Mesenteric fat pad (tissue), 1 donor: ENCODE measurements around the gene CDK2AP2. TPM values are rescaled to one million over a fixed set of nuclear protein-coding genes. Genes with fewer than 3 reads are reported as not detected.
A peak's percentile ranks its signal among the peaks of the same experiment; 100 is the strongest.
"Not testable (repeated sequence)": the region's sequence is repeated elsewhere in the genome, so short reads cannot be mapped to it uniquely, and the experiment has no call there.

Experiments
- DNase-seq: peaks from one replicate; pipeline ENCODE4 v3.0.0-alpha.2; 2020; ENCODE audit warnings: low spot score
- long read RNA-seq: library from polyadenylated mRNA; unstranded; transcript quantifications from one replicate; pipeline ENCODE4 v2.0.0, GENCODE V29; 2020
- total RNA-seq: library from RNA; stranded (reverse); fragmentation: NEBNext Ultra II Directional; extraction: Animal tissue kit (Norgen Biotek cat#: 25700); gene quantifications from one replicate; pipeline ENCODE4 v1.2.1, GENCODE V29; 2021
- donor health status: DM: yes; HTN: yes; CAD: no.

The CDK2AP2 gene, protein sequence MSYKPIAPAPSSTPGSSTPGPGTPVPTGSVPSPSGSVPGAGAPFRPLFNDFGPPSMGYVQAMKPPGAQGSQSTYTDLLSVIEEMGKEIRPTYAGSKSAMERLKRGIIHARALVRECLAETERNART
- 59.6 TPM for total RNA-seq
- long read RNA-seq, transcript CDK2AP2-201 (4 exons, 1,378 nt) = major isoform, 119 of 154 reads
- long read RNA-seq, transcript CDK2AP2-202 (3 exons, 1,692 nt) = minor isoform, 8 of 154 reads
- long read RNA-seq, transcript CDK2AP2-203 (2 exons, 772 nt) = minor isoform, 6 of 154 reads
- long read RNA-seq, transcript CDK2AP2-204 (4 exons, 923 nt) = minor isoform, 12 of 154 reads
- long read RNA-seq, partial matches to known transcripts = 2 of 154 reads
- long read RNA-seq, other reads (novel, unspliced or antisense) = 6 of 154 reads

DNA sequence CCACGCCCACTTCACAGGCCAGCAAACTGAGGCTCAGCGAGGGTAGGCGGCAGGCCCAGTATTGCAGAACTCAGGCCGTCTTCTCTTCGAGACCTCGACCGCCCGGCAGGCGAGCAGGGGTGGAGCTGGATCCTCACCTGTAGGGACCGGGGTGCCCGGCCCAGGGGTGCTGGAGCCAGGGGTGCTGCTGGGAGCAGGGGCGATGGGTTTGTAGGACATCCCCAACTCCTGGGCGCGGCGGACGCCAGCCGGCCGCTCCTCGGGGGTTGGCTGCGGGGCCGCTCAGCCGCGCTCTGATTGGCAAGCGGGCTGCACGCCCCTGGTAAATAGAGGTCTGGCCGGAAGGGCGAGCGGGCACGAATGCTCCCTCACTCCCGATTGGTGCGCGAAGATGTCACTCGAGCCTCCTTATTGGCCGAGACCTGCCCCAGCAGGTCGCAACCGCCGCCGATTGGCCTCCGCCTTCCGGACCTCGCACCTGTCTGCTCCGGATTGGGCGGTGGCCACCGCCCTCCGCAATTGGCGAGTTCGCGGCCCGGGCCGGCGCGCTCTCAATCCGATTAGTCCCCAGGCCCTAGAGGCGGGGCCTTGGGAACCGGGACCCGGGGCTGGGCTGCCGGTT lies at the start of gene CDK2AP2:
Gene CDK2AP2, minus strand, starts transcription at position 299 of the 622 bp plus-strand sequence. Its CDS starts 80 bp downstream, at position 219.
- peak; percentile 100 for DNase-seq

DNA sequence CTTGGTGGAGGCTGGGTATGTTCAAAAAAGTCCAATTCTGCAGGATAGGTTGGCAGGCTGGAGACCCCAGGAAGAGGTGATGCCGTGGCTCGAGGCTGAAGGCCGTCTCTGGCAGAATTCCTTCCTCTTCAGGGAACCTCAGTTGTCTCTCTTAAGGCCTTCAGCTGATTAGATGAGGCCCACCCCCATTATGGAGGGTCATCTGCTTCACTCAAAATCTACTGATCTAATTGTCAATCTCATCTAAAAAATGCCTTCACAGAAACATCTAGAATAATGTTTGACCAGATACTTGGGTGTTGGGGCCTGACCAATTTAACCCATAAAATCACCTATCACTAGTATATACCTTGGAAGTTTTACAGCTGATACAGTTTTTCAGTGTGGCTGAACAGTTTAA lies 48.3 kb upstream of the CDK2AP2 start:
- no peak for DNase-seq

GRCh38 chr11:67551697-67552096 lies 43.7 kb upstream of the CDK2AP2 start:
- DNase-seq = not testable (repeated sequence)

DNA sequence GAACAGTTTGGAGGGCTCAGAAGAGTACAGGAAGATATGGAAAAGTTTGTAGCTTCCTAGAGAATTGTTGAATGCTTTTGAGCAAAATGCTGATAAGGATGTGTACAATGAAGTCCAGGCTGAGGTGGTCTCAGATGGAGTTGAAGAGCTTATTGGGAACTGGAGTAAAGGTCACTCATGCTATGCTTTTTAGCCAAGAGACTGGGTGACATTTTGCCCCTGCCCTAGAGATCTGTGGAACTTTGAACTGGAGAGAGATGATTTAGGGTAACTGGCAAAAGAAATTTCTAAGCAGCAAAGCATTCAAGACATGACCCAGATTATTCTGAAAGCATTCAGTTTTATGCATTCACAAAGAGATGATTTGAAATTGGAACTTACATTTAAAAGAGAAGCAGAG lies 43.2 kb upstream of the CDK2AP2 start:
- DNase-seq = no peak

DNA sequence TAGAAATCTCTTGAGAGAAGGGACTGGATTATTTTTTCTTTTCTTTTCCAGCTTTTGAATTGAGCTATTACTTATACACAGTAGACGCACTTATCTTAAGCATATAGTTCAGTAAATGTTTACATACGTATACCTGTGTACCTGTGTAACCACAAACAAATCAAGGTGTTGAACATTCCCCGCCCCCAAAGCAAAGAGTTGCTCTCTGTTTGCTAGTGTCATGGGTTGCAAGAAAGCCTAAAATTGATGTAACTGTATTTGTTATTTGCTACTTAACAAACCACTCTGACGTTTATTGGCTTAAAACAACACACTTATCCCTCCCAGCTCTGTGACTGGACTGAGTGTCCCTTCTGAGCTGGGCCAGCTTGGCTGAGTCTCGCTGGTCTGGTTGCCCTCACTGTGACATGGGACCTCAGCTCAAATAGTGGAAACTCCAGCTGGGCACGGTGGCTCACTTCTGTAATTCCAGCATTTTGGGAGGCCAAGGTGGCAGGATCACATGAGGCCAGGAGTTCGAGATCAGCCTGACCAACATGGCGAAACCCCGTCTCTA lies 40.7 kb upstream of the CDK2AP2 start:
- no peak for DNase-seq

DNA sequence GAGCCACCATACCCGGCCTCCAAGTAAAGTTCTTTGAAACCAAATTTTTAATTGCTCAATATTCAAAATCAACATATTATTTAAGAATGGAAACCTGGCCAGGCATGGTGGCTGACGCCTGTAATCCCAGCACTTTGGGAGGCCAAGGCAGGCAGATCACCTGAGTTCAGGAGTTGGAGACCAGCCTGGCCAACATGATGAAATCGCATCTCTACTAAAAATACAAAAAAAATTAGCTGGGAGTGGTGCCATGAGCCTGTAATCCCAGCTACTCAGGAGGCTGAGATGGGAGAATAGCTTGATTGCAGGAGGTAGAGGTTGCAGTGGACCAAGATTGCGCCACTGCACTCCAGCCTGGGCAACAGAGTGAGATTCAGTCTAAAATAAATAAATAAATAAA lies 40.1 kb upstream of the CDK2AP2 start:
- not testable (repeated sequence) for DNase-seq

DNA sequence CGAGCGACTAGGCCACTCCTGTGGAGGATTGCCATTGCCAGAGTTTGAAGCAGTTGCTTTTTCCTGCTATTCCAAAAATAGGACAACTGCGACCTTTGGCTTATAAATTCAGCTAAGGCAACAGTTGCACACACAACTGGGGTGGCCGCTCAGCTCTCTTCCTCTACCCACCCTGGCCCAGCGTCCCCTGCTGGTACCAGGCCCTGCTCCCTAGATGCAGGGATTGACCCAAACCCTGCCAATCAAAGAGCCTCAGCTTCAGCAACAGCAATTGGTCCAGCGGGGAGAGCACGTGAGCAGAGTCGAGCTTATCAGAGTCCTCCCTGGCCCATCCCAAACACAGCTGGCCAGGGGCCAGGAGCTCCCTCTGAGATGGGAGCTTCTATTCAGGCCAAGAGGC lies 37.3 kb upstream of the CDK2AP2 start:
- DNase-seq = no peak

GRCh38 chr11:67544616-67545242 lies 36.8 kb upstream of the CDK2AP2 start:
- no peak for DNase-seq

- no peak for DNase-seq
Observed at GRCh38 chr11:67543585-67543984, 35.6 kb upstream of the CDK2AP2 start.

DNA sequence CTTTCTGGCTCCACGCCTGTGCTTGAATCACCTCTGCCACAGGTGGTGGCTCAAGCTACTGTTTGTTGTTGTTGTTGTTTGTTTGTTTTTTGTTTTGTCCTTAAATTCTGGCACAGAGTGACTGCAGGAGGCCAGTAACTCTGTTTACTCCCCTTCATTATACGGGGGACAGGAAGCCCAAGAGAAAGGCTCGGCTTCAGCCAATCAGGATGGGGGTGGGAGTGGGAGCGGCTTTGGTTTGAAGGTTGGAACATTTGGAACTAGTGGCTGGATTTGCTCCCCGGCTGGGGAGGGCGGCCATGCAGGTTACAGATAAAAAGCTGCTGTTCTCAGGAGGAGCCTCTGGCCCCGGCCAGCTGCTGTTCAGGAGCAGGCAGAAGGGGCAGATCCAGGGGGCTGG lies 35.0 kb upstream of the CDK2AP2 start:
- no peak for DNase-seq

DNA sequence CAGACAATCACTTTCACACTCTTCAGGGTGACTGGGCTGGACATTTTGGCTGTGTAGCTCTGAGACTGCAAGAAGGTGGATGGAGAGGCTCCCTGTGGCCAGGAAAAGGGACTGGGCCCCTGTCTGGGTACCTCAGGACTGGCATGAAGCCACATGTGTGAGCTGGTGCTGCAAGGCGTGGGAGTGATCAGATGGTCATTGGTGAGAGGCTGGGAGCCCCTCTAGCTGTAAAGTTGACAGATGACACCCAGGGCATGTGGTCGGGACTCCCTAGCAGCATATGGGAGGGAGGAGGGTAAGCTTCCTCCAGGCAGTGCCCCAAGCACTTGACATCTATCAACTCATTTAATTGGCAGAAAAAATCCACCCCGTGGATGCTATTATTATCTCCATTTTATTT lies 34.2 kb upstream of the CDK2AP2 start:
- DNase-seq = no peak

DNA sequence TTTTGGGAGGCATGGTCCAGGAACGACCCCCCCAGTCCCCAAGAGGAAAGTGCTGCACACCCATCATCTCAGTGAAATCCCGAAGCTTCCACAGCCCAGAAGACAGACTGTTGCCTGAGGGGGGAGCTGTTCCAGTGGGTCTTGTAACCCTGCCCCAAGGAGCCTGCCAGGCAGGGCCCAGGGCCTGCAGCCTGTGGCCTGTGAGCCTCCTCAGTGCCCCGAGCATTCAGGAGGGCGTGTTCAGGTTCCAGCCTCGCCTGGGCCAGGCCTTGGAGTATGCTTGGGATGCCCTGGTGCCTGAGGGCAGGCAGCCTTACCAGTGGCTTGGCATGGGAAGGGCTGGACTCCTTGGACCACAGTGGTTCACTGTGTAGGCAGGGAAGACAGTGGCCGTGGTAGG lies 33.2 kb upstream of the CDK2AP2 start:
- DNase-seq = no peak

GRCh38 chr11:67539550-67539949 lies 31.6 kb upstream of the CDK2AP2 start:
- no peak for DNase-seq

GRCh38 chr11:67538823-67539505 lies 31.0 kb upstream of the CDK2AP2 start:
- no peak for DNase-seq

DNA sequence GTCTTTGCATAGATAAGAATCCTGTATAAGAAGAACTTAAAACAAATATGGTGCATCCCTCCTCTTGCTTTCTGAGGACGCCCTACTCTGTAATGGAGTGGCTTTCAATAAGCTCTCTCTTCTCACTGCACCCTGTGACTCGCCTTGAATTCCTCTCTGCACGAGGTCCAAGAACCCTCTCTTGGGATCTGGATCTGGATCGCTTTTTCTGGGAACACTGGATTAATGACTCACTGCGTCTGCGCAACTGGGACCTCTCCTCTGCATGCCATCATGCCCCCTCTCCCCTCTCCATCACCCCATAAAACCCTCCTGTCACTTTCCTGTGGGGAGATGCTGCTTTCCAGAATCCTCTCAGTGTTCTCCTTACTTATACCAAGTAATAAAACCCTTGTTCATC lies 30.3 kb upstream of the CDK2AP2 start:
- no peak for DNase-seq

DNA sequence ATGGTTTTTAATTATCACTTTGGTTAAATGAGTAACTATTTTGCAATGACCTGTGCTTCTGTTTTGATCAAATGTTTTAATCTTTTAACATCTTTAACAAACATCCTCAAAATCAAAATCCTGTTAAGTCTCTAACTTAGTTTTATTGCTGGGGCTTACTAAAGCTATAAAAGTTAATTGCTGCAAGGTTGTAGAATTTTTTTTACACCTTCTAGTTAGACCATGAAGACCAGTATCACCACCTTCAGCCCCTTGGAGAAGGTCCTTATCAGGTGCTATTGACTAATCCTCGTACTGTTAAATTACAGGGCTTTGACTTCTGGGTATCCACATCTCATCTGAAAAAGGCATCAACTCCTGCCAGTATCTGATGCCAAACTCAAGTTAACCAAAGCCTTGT lies 27.6 kb upstream of the CDK2AP2 start:
- DNase-seq = no peak

GRCh38 chr11:67534070-67534679 lies 26.2 kb upstream of the CDK2AP2 start:
- no peak for DNase-seq

GRCh38 chr11:67532889-67533288 lies 24.9 kb upstream of the CDK2AP2 start:
- no peak for DNase-seq

DNA sequence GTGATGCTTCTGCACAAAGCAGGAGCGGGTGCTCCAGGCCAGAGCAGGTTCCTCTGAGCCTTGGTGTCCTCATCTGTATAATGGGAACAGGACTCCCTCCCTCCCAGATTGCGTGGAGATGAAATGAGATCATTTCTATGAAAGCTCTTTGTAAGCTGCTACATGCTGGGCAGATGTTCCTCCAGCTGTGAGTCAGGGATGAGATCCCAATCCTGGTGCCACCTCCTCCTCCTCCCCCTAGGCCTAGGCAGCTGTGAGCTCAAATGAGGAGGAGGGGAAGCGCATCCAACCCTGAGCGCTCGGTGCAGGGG lies 22.3 kb upstream of the CDK2AP2 start:
- no peak for DNase-seq

DNA sequence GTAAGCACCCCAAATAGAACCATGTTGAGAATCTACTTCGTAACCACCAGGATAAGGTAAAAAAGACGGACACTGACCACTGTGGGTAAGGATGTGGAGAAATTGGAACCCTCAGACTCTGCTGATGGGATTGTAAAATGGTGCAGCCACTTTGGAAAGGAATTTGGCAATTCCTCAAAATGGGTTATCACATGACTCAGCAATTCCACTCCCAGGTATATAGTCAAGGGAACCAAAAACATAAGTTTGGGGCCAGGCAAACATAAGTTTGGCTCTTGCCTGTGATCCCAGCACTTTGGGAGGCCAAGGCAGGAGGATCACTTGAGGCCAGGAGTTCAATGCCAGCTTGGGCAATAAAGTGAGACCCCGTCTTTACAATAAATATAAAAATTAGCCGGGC lies 20.4 kb upstream of the CDK2AP2 start:
- DNase-seq = no peak

DNA sequence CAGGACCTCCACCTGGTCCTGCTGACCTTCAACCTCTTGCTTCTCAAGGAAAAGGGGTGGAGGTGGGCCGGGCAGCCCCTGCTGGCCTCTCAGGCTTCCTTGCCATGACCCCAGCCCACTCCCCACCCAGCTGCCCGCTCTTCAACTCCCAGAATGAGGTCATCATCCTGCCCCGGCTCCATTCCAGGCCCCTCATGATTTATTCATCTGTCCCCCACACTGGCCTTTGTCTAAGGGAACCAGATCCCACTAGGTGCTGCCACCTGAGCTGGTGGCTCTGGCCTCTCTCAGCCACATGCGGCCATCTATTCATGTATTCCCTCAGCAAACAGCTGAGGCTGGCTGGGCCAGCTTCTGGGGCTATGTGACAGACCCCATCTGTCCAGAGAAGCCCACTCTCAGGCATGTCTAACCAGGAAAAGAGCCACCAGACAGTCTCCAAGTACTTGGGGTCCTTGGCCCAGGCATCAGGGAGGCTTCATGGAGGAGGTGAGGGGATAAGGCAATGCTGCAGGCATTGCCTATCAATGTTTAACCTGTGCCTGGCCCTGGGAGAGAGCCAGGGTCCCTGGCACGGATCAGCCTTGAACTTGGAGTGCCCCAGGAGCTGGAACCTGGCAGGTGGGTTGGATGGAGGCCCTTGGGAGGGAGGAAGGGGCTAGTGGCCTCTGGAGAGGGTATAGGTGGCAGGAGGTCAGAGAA lies 17.5 kb upstream of the CDK2AP2 start:
- DNase-seq = no peak
